H7 (cell line): ENCODE results near the gene BAIAP2L1. TPM values are rescaled to one million over a fixed set of nuclear protein-coding genes. Genes with fewer than 3 reads are reported as not detected.

ENCODE experiments used
- DNase-seq: peaks from one replicate; pipeline ENCODE4 v3.0.0; 2012
- H3K27me3 ChIP-seq: 2 replicates; pipeline ENCODE4 v1.6.0; 2011; ENCODE audit warnings: mild to moderate bottlenecking, low read length; ENCODE audit not compliant: control insufficient read depth, insufficient read depth
- H3K36me3 ChIP-seq: replicated peaks from 2 replicates; pipeline ENCODE4 v1.5.1; 2011; ENCODE audit warnings: low read length; ENCODE audit not compliant: control insufficient read depth, insufficient read depth
- H3K4me3 ChIP-seq: 2 replicates; pipeline ENCODE4 v1.5.1; 2011; ENCODE audit warnings: low read depth, mild to moderate bottlenecking, control low read depth, low read length, moderate library complexity; ENCODE audit not compliant: insufficient read depth
- total RNA-seq: library from RNA; depleted of rRNA; stranded (reverse); fragments of >200 nt; shearing (Covaris generic); gene quantifications from 2 replicates; pipeline ENCODE4 v1.2.3, GENCODE V29; 2014; rRNA removed

The BAIAP2L1 gene
- total RNA-seq, 1 experiment from 2014 or later, result 16.6 TPM

DNA sequence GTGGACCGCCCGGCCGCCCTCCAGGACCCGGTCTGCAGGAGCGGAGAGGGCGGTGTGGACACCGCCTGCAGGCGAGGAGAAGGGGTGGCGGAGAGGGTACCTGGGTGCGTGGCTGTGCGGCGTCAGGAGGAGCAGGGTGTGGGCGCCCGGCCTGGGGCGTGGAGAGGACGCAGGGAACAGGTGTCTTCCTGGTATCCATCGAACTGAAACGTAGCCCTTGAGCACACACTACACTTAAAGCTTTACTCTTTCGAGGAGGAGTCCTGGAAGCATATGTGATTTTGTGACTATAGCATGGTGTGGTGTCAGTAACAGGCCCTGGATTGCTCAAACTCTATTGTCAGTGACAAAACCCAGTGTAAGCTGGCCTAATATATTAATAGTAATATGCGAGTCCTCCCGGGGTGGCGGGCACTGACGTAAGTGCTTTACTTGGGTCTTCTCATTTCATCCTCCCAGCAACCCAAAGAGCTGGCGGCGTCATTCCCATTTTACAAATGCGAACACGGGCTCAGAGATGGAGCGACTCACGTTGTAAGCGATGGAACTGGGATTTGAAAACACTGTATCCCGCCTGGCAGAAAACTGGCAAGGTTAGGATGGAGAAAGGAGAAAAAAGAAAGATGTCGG lies 148.3 kb downstream of the BAIAP2L1 start:
- no peak for DNase-seq
- Histone ChIP-seq H3K27me3 (no peaks in the 10 kb centered on the region), H3K4me3 (peak overlapping the region; percentile 89), H3K36me3 (peaks cover 1% of the 10 kb centered on the region; the same call in 1 of the 2 replicates)

DNA sequence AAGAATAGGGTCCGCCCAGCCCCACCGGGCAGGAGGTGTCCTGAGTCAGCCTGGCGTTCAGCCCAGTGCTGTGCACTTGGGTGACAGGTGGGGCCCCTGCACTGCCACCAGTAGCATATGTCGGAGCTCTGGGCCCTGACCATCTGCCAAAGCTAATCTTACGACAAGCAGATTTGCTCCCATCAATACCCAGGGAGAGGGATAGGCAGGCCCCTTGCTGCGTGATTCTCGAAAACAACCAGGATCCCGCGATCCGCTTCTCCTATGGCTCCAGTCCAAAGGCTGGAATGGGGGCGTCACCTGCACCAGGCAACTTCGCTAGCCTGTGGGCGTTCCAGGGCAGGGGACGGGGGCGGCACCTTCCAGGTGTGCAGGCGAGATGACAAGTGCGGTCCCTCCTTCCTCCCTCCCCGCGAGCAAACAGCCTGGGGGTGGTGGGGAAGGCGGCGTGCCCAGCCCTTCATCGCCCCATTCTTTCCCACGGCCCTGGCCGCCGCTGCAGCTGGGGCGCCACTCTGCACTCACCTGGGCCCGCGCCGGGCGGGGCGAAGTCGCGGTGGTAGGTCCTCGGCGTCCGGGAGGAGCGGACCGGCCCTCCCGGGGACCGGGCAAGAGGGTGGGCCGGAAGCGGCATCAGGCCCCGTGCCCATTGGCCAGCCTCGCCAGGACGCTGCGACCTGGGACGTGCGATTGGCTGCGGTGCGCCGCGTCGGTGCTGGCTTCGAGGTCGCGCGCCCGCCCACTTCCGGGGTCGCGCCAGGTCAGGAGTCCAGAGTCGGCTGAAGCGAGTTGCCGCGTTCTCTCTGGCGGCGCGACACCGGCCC lies 149.1 kb downstream of the BAIAP2L1 start, which contains the start of gene TECPR1:
TSS of gene TECPR1 (minus strand) at position 632 of the 824 bp plus-strand sequence. CDS start 6,086 bp downstream, outside the sequence.
- Histone ChIP-seq H3K27me3 (no peaks in the 10 kb centered on the region), H3K36me3 (no peaks in the 10 kb centered on the region; the same call in 1 of the 2 replicates), H3K4me3 (peak within 1 kb of the TSS; percentile 89)
- DNase-seq, result peak; percentile 100

DNA sequence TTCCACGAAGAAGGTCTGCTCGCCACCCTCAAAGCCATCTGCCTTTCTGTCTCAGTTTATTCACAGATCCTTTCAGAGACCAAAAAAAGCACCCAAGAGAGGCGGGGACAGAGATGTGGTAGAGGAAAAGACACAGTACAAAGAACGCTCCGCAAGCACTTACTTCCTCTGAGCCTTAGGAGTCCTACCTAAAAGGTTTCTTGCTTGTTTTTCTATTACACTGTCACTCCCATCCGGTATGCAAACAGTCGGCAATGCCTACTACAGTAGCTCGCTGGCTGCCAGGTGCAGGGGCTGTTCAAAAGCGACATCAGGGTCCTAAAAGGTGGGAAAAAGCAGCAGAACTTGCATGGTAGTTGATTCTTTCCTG lies 149.7 kb downstream of the BAIAP2L1 start:
- DNase-seq, result no peak
- H3K27me3 ChIP-seq, result no peaks in the 10 kb centered on the region

DNA sequence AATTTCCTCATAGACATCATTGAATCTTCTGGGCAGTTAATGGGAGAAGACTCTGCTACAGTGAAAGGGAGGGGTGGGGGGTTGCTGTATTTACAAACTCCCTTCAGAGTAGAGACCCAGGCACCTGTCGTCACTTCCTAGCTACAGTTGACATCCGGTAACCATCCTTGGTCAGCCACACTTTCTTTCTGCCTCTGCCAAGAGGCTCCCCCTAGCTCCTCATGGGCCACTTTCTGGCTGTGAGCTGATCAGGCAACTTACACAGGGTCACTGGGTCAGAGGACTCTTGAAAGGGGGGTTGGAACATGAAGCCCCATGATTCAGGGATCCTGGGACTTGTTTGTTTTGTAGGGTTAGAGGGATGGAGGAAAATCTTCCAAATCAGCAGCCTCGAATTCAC lies 150.1 kb downstream of the BAIAP2L1 start:
- Histone ChIP-seq H3K4me3 (no peak overlapping the region), H3K27me3 (no peaks in the 10 kb centered on the region), H3K36me3 (no peaks in the 10 kb centered on the region)
- peak; percentile 66 for DNase-seq

More for the DNA sequence above, 149.7 kb downstream of the BAIAP2L1 start:
- Histone ChIP-seq H3K36me3 (no peaks in the 10 kb centered on the region), H3K4me3 (peak overlapping the region; percentile 89)

DNA sequence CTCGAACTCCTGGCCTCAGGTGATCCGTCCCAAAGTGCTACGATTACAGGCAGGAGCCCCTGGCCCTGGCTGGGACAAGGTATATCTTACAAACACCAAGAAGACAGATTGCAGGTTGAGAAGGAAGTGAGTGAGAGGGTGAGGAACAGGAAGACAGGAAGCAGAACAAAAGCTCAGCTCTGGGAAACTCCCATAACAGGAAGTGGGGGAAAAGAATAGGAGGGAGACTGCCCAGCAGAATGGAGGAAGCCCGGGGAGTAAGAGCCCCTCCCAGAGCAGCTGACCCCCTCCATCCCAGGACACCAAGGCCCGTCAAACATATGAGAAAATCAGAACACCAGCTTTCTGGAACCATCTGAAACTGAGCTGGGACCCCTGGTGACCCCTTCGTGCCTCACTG lies 151.8 kb downstream of the BAIAP2L1 start:
- Histone ChIP-seq H3K36me3 (no peaks in the 10 kb centered on the region), H3K4me3 (no peak overlapping the region), H3K27me3 (no peaks in the 10 kb centered on the region)
- DNase-seq, result peak; percentile 38

DNA sequence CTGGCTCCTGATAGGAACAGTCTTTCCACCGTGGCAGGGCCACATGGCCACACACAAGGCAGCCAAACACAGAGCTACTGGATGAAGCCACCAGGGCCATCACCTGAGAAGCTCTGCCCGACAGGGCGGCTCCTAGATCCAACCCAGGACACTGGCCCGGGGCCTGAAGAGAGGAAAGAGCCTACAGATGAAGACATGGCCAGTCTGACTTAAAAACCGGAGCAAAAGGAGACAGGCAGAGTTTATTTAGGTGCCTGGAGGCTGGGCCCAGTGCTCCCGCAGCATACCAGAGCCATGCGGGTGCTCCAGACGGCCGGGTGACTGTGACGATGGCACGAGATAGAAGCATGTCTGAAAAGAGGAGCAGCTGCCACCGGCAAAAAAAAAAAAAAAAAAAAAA lies 152.7 kb downstream of the BAIAP2L1 start:
- Histone ChIP-seq H3K27me3 (no peaks in the 10 kb centered on the region), H3K36me3 (no peaks in the 10 kb centered on the region), H3K4me3 (no peak overlapping the region)
- DNase-seq, result no peak

DNA sequence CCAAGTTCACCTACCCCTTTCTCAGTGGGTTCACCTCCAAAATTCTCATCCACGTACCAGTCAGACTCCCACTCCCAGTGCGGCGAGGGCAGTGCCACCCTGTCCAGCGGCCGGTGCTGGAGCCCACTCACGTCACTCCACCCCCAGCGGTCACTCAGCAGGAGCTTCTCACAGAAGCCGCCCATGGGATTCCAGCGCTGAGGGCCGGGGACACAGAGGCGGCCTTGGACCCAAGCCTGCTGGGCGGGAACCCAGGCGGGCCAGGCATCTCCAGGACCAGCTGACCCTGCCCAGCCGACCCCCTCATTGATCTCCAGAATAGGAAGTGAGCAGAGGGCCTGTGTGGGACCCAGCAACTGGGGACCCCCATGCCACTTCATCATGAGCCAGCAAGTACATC lies 156.0 kb downstream of the BAIAP2L1 start:
- H3K36me3 ChIP-seq, result no peaks in the 10 kb centered on the region
- peak; percentile 46 for DNase-seq
- H3K4me3 ChIP-seq, result no peak overlapping the region
- H3K27me3 ChIP-seq, result no peaks in the 10 kb centered on the region

DNA sequence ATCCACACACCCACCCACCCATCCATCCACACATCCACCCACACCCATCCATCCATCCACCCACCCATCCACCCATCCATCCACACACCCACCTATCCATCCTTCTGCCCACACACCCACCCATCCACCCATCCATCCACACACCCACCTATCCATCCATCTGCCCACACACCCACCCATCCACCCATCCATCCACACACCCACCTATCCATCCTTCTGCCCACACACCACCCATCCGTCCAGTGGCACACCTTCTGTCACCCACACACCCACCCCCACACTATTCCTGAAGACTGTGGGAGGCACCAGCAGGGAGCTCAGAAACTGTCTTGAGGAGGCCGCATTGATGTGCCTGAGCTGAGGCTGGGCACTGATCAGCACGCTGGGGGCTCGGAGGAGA lies 158.0 kb downstream of the BAIAP2L1 start:
- Histone ChIP-seq H3K27me3 (no peaks in the 10 kb centered on the region), H3K36me3 (no peaks in the 10 kb centered on the region), H3K4me3 (no peak overlapping the region)
- no peak for DNase-seq

DNA sequence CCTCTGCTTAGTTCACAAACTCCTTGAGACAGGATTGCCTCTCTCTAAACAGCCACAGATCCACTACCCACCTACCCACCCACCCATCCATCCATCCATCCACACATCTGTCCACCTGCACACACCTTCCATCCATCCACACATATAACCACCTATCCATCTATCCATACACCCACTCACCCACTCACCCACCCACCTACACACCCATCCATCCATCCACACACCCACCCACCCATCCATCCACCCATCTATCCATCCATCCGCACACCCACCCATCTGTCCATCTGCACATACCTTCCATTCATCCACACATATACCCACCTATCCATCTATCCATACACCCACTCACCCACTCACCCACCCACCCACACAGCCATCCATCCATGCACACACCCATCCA lies 158.5 kb downstream of the BAIAP2L1 start:
- no peak for DNase-seq
- Histone ChIP-seq H3K27me3 (no peaks in the 10 kb centered on the region), H3K36me3 (no peaks in the 10 kb centered on the region), H3K4me3 (no peak overlapping the region)

DNA sequence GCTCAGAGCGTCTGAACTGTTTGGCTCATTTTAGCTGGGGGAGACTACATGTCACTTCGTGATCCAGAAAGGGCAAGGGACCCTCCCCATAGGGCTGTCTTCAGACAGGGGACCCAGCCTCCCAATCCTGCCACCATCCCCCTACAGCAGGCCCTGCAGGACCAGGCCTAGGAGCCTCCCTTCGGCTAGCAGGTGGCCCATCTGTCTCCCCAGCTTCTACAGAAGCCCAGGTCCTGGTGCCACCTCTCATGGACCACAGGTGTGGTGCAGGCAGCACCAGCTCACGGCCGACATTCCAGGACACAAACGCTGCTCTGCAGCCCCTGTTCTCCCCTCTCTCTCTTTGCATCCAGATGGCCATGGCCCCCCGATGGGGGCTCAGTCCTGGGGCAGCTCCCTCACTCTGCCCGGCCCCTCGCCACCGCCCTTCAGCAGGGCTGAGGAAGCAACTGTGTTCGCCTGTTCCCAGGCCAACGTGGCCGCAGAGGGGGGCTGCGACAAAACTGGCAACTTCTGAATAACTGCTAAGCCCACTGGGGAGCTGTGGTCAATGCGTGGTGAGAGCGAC lies 159.1 kb downstream of the BAIAP2L1 start:
- Histone ChIP-seq H3K4me3 (no peak overlapping the region), H3K27me3 (no peaks in the 10 kb centered on the region), H3K36me3 (no peaks in the 10 kb centered on the region)
- DNase-seq, result peak; percentile 67

Other genes with a start within 250 kb of the BAIAP2L1 start
- 0.90 and 2.8 TPM in 2 replicates for gene BHLHA15, start 189.7 kb downstream of the BAIAP2L1 start, total RNA-seq
- gene TECPR1, start 148.9 kb downstream of the BAIAP2L1 start, total RNA-seq, result 12.7 and 13.7 TPM in 2 replicates
- 32.8 and 41.7 TPM in 2 replicates for gene BRI3, start 119.4 kb downstream of the BAIAP2L1 start, total RNA-seq
- gene NPTX2, start 216.2 kb upstream of the BAIAP2L1 start, total RNA-seq, result 19.7 and 34.8 TPM in 2 replicates